Measurements from ENCODE around the gene ARSG.

DNA sequence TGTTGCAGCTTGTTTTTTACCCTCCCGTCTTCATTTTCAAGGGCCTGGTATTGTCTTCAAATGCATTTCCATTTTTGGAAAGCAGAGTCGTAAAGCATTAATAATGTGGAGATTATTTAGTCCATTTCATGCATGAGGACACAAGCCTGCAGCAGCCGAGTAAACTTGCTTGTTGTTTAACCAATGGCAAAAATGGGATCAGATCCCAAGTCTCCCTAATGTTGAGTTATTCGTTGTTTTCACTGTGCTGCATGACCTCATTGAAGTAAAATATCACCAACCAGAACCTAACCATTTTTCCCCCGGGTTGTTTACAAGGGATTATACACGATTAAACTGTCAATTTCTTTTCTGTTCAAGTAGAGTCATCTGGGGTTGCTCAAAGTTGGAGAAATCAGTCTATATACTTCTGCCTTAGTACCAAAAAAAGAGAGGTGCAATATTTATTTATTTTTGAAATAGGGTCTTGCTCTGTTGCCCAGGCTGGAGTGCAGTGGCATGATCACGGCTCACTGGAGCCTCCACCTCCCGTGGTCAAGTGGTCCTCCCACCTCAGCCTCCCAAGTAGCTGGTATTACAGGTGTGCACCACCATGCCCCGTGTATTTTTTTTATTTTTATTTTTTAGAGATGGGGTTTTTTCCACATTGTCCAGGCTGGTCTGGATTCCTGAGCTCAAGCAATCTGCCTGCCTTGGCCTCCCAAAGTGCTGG is 31.1 kb upstream of the ARSG start:
- TF ChIP-seq, protein P1, sequence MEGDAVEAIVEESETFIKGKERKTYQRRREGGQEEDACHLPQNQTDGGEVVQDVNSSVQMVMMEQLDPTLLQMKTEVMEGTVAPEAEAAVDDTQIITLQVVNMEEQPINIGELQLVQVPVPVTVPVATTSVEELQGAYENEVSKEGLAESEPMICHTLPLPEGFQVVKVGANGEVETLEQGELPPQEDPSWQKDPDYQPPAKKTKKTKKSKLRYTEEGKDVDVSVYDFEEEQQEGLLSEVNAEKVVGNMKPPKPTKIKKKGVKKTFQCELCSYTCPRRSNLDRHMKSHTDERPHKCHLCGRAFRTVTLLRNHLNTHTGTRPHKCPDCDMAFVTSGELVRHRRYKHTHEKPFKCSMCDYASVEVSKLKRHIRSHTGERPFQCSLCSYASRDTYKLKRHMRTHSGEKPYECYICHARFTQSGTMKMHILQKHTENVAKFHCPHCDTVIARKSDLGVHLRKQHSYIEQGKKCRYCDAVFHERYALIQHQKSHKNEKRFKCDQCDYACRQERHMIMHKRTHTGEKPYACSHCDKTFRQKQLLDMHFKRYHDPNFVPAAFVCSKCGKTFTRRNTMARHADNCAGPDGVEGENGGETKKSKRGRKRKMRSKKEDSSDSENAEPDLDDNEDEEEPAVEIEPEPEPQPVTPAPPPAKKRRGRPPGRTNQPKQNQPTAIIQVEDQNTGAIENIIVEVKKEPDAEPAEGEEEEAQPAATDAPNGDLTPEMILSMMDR (IDR thresholded peaks at IDR 0.05) = no peak
- no peak for TF ChIP-seq POLR2A (IDR thresholded peaks at IDR 0.05)
